Kidney (tissue), 14 donors: Measurements from ENCODE around the gene SRSF4. TPM values are rescaled to one million over a fixed set of nuclear protein-coding genes. Genes with fewer than 3 reads are reported as not detected.
A peak's percentile ranks its signal among the peaks of the same experiment; 100 is the strongest.

Source experiments
- DNase-seq, 5 donors: peaks; one replicate each; pipeline ENCODE4 v3.0.0-alpha.2; 2013 to 2020
- FAIRE-seq: peaks from 2 replicates; lab custom pipeline; 2012; peaks lifted over from hg19 to GRCh38; lab: Jason Lieb, UNC
- H3K27ac ChIP-seq, 2 donors: one replicate each; pipeline ENCODE4 v1.7.0; 2013; ENCODE audit warnings: low read depth in 2 of 2, low read length in 2 of 2, inconsistent platforms in 1 of 2
- H3K27me3 ChIP-seq: one replicate; pipeline ENCODE4 v1.7.1; 2013; ENCODE audit warnings: low read length, inconsistent platforms; ENCODE audit not compliant: control insufficient read depth, insufficient read depth
- H3K36me3 ChIP-seq, 3 donors: one replicate each; pipeline versions ENCODE4 v1.7.0 to v1.7.1; 2013; ENCODE audit warnings: low read length in 3 of 3, control low read depth in 1 of 3, inconsistent platforms in 1 of 3; ENCODE audit not compliant: insufficient read depth in 3 of 3, control insufficient read depth in 2 of 3
- H3K4me1 ChIP-seq, 3 donors: one replicate each; pipeline versions ENCODE4 v1.7.0 to v1.7.1; 2013; ENCODE audit warnings: low read length in 3 of 3, inconsistent platforms in 1 of 3, low read depth in 1 of 3; ENCODE audit not compliant: control insufficient read depth in 2 of 3, insufficient read depth in 2 of 3
- H3K4me3 ChIP-seq, 3 donors: one replicate each; pipeline versions ENCODE4 v1.7.0 to v1.8.1; 2013; ENCODE audit warnings: low read length in 3 of 3, control low read depth in 1 of 3, inconsistent platforms in 1 of 3
- H3K9ac ChIP-seq, 3 donors: one replicate each; pipeline versions ENCODE4 v1.7.0 to v1.7.1; 2013; ENCODE audit warnings: low read length in 3 of 3, control low read depth in 1 of 3, inconsistent platforms in 1 of 3
- H3K9me3 ChIP-seq, 3 donors: one replicate each; pipeline versions ENCODE4 v1.7.0 to v1.7.1; 2013; ENCODE audit warnings: low read length in 3 of 3, control low read depth in 1 of 3, inconsistent platforms in 1 of 3; ENCODE audit not compliant: control insufficient read depth in 2 of 3, insufficient read depth in 1 of 3
- intact Hi-C: fragments of 100-400 bp; cut with DNase I; formaldehyde crosslinking; loops from one replicate; pipeline ENCODE4 v1.11.1; 2022
- polyA plus RNA-seq: library from polyadenylated mRNA; stranded (reverse); fragments of 350-450 nt; fragmentation: Illumina TruSeq; extraction: RNeasy Lipid Tissue Mini Kit (QIAGEN cat#74804); gene quantifications from one replicate; pipeline ENCODE4 v1.2.3, GENCODE V29; 2014; ENCODE audit warnings: low read depth, low replicate concordance; ENCODE audit not compliant: insufficient read depth
- total RNA-seq: library from RNA; stranded (reverse); fragmentation: NEBNext Ultra II Directional; extraction: Animal tissue kit (Norgen Biotek cat#: 25700); gene quantifications from one replicate; pipeline ENCODE4 v1.2.1, GENCODE V29; 2021
- TF ChIP-seq, protein P1 (sequence below): IDR thresholded peaks from 3 replicates; pipeline ENCODE4 v1.5.1; 2012; ENCODE audit warnings: mild to moderate bottlenecking, moderate library complexity, borderline replicate concordance; ENCODE audit not compliant: insufficient read depth; ENCODE audit errors: extremely low read depth
- donor health status: control.
- donor health status: control.
- donor health status: control.
- donor health status: control.
- donor health status: control.
- donor health status: DM: yes; HTN: yes; CAD: no.
- donor health status: Normal renal cell carcinoma (clear cell type).

The SRSF4 gene
- total and polyA plus RNA-seq, 2 donors from 2014 or later, result 48.4 to 72.3 TPM

DNA sequence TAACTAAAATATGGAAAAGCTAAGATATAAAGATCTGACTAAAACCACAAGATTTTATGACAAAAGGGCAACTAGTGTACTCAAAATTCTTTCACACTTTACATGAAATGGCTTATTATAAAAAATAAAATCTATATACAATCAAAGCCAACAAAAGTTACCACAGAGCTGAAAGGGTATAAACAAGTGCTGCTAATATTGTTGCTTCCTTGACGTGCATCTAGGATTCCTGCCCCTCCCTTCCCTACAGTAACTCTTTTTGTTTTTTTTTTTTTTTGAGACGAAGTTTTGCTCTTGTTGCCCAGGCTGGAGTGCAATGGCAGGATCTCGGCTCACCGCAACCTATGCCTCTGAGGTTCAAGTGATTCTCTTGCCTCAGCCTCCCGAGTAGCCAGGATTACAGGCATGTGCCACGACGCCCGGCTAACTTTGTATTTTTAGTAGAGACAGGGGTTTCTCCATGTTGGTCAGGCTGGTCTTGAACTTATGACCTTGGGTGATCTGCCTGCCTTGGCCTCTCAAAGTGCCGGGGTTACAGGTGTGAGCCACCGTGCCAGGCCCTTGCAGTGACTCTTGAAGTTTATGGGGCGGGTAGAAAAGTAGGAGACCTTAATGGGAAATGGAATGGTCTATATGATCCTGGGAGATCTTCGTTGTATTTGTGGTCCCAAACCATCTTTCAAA is 4.5 kb downstream of the SRSF4 start:
- peaks cover 3 to 20% (median 13%) of the 10 kb centered on the region in 3 donors for H3K4me1 ChIP-seq

DNA sequence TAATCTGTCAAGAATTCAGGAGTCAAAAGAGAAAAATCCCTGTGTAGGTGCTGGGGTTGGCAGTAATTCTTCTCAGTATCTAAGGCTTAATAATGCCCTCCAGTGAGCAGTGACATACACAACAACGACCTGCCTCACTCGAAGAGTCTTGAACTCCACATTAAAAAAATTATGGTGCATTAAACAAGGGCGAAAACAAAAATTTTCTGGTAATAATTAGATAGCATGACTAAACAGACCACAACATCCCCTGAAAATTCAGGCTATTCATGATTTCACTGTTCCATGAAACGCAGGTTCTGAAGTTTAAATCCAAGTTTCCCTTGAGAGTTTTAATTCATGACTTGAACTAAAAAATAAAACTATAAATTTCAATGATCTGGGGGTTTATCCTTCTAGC is 5.1 kb downstream of the SRSF4 start:
- no peaks in the 10 kb centered on the region for H3K27me3 ChIP-seq
- H3K4me3 ChIP-seq, result no peak overlapping the region
- peaks cover 0 to 10% (median 2%) of the 10 kb centered on the region in 3 donors for H3K36me3 ChIP-seq
- no peak overlapping the region for H3K27ac ChIP-seq
- intact Hi-C loops, result no loop called here
- H3K4me1 ChIP-seq, result peaks cover 3 to 22% (median 13%) of the 10 kb centered on the region in 3 donors
- FAIRE-seq (no peak), DNase-seq (no peak)
- TF ChIP-seq, protein P1, sequence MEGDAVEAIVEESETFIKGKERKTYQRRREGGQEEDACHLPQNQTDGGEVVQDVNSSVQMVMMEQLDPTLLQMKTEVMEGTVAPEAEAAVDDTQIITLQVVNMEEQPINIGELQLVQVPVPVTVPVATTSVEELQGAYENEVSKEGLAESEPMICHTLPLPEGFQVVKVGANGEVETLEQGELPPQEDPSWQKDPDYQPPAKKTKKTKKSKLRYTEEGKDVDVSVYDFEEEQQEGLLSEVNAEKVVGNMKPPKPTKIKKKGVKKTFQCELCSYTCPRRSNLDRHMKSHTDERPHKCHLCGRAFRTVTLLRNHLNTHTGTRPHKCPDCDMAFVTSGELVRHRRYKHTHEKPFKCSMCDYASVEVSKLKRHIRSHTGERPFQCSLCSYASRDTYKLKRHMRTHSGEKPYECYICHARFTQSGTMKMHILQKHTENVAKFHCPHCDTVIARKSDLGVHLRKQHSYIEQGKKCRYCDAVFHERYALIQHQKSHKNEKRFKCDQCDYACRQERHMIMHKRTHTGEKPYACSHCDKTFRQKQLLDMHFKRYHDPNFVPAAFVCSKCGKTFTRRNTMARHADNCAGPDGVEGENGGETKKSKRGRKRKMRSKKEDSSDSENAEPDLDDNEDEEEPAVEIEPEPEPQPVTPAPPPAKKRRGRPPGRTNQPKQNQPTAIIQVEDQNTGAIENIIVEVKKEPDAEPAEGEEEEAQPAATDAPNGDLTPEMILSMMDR, result peak; percentile 14
- H3K9me3 ChIP-seq, result no peaks in the 10 kb centered on the region
- peak overlapping the region in 2 of 3 donors; percentile 9 to 31 for H3K9ac ChIP-seq

More for the DNA sequence above, 4.5 kb downstream of the SRSF4 start:
- intact Hi-C loops, result no loop called here
- H3K36me3 ChIP-seq, result peaks cover 0 to 10% (median 2%) of the 10 kb centered on the region in 3 donors
- TF ChIP-seq, protein P1, result no peak
- H3K9me3 ChIP-seq, result no peaks in the 10 kb centered on the region
- DNase-seq (no peak), FAIRE-seq (no peak)
- no peak overlapping the region for H3K4me3 ChIP-seq
- H3K9ac ChIP-seq, result peak overlapping the region in 2 of 3 donors; percentile 9 to 31
- no peaks in the 10 kb centered on the region for H3K27me3 ChIP-seq
- H3K27ac ChIP-seq, result peak overlapping the region; percentile 32 to 78

DNA sequence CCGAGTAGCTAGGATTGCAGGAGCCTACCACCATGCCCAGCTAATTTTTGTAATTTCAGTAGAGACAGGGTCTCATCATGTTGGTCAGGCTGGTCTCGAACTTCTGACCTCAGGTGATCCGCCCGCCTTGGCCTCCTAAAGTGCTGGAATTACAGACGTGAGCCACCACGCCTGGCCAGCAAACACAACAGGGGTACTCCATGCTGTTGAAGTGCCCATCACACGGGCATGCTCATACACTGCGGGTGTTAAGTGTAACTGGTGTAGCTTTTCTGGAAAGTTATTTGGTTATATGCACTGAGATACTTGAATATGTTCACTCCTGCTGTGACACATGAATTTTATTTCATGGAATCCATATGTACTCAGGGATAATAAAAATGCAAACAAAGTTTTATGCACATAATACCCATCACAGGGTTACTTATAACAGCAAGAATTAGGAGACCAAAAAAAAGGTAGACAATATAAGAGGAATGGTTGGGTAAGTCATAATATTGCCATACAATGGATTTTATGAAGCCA is 9.2 kb downstream of the SRSF4 start:
- FAIRE-seq, result no peak

More for the DNA sequence above, 9.2 kb downstream of the SRSF4 start:
- Histone ChIP-seq H3K9me3 (no peaks in the 10 kb centered on the region), H3K27me3 (no peaks in the 10 kb centered on the region), H3K36me3 (peaks cover 0 to 4% (median 0%) of the 10 kb centered on the region in 3 donors), H3K4me3 (no peak overlapping the region), H3K4me1 (peaks cover 0 to 25% (median 14%) of the 10 kb centered on the region in 3 donors), H3K27ac (no peak overlapping the region), H3K9ac (no peak overlapping the region)
- intact Hi-C loops, result no loop called here
- TF ChIP-seq, protein P1, result no peak
- no peak for DNase-seq
